ENCODE data around the gene RAB8A. TPM values are rescaled to one million over a fixed set of nuclear protein-coding genes. Genes with fewer than 3 reads are reported as not detected.

The RAB8A gene
- polyA plus RNA-seq, 1 donor from 2014 or later, result 132 TPM

Other genes with a start within 250 kb of the RAB8A start
- not detected for gene CYP4F2, start 213.8 kb upstream of the RAB8A start, polyA plus RNA-seq
- gene CYP4F11, start 177.4 kb upstream of the RAB8A start, polyA plus RNA-seq, result not detected
- not detected for gene OR10H4, start 162.9 kb upstream of the RAB8A start, polyA plus RNA-seq
- gene TPM4, start 35.4 kb upstream of the RAB8A start, polyA plus RNA-seq, result 88.1 TPM
- 122 TPM for gene HSH2D, start 31.8 kb downstream of the RAB8A start, polyA plus RNA-seq
- not detected for gene CIB3, start 61.6 kb downstream of the RAB8A start, polyA plus RNA-seq
- gene FAM32A, start 73.5 kb downstream of the RAB8A start, polyA plus RNA-seq, result 123 TPM
- gene AP1M1, start 86.0 kb downstream of the RAB8A start, polyA plus RNA-seq, result 130 TPM
- 199 TPM for gene KLF2, start 212.9 kb downstream of the RAB8A start, polyA plus RNA-seq

Data from IgD-negative memory B cell (primary cell).